A549 (cell line): ENCODE measurements around the gene MAGEF1. TPM values are rescaled to one million over a fixed set of nuclear protein-coding genes. Genes with fewer than 3 reads are reported as not detected.

Source experiments
- ATAC-seq, 2 experiments: fragments of 200-7000 bp in 1 of 2; fragments of >200 bp in 1 of 2; cut with Nextera tagmentation in 1 of 2; cut with Tn5 transposase in 1 of 2; 3 replicates each; pipeline versions ENCODE4 v1.8.0 to v1.9.1; 2018 to 2020; ENCODE audit warnings: mild to moderate bottlenecking in 1 of 2, moderate library complexity in 1 of 2
- CTCF ChIA-PET: fragments of 300-600 bp; sonication (Branson Sonifier 250); formaldehyde crosslinking; extraction: SDS; loops from one replicate; lab custom pipeline; 2021; ENCODE audit warnings: antibody characterized with exemption, inconsistent platforms; lab: Yijun Ruan, JAX
- POLR2A ChIA-PET: fragments of 350-600 bp; formaldehyde crosslinking; extraction: SDS; loops from one replicate; lab custom pipeline; 2021; ENCODE audit warnings: antibody characterized with exemption, inconsistent platforms; lab: Yijun Ruan, JAX
- DNase-seq, 2 experiments: peaks; one replicate each; pipeline versions ENCODE4 v3.0.0 to v3.0.0-alpha.2; 2011 to 2016; ENCODE audit warnings: low read depth in 1 of 2, low spot score in 1 of 2
- FAIRE-seq: peaks from 2 replicates; lab custom pipeline; 2011; peaks lifted over from hg19 to GRCh38; lab: Jason Lieb, UNC
- H3K27ac ChIP-seq, 2 experiments: fragments of >200 bp; sonication (Bioruptor Twin); formaldehyde crosslinking; 3 replicates each; pipeline ENCODE4 v1.5.1; 2016 to 2017
- H3K4me1 ChIP-seq: fragments of >200 bp; sonication (Bioruptor Twin); formaldehyde crosslinking; 3 replicates; pipeline ENCODE4 v1.6.1; 2016
- H3K4me2 ChIP-seq: fragments of >200 bp; sonication (Bioruptor Twin); formaldehyde crosslinking; 3 replicates; pipeline ENCODE4 v1.6.1; 2016
- H3K4me3 ChIP-seq: fragments of >200 bp; sonication (Bioruptor Twin); formaldehyde crosslinking; 3 replicates; pipeline ENCODE4 v1.5.1; 2016
- H3K9me3 ChIP-seq: fragments of >200 bp; sonication (Bioruptor Twin); formaldehyde crosslinking; 3 replicates; pipeline ENCODE4 v1.6.1; 2016
- CEBPB ChIP-seq, 2 experiments: fragments of >200 bp in 1 of 2; sonication (Bioruptor Twin) in 1 of 2; formaldehyde crosslinking in 1 of 2; IDR thresholded peaks; 2 replicates each; pipeline ENCODE4 v1.6.1; 2012 to 2016
- CHD4 ChIP-seq: fragments of 200-600 bp; sonication (generic); IDR thresholded peaks from 2 replicates; pipeline ENCODE4 v1.6.1; 2016; ENCODE audit warnings: antibody characterized with exemption, mild to moderate bottlenecking, borderline replicate concordance
- EP300 ChIP-seq, 2 experiments: fragments of >200 bp; sonication (Bioruptor Twin); formaldehyde crosslinking; IDR thresholded peaks; 2 replicates in 1 of 2; 3 replicates in 1 of 2; pipeline ENCODE4 v1.6.1; 2016 to 2017
- ESRRA ChIP-seq: fragments of 150-350 bp; IDR thresholded peaks from 2 replicates; pipeline ENCODE4 v1.6.1; 2014; ENCODE audit warnings: mild to moderate bottlenecking, low read length, borderline replicate concordance
- HDAC2 ChIP-seq: fragments of 200-600 bp; sonication (generic); IDR thresholded peaks from 2 replicates; pipeline ENCODE4 v1.6.1; 2016
- HEYL ChIP-seq: fragments of 250-450 bp; sonication (Bioruptor Pico); IDR thresholded peaks from 2 replicates; pipeline ENCODE4 v1.8.0; 2021; ENCODE audit warnings: mild to moderate bottlenecking, moderate library complexity
- HOXA7 ChIP-seq: fragments of 250-450 bp; sonication (Bioruptor Pico); IDR thresholded peaks from 2 replicates; pipeline ENCODE4 v1.5.0; 2020; ENCODE audit warnings: mild to moderate bottlenecking, moderate library complexity
- KDM1A ChIP-seq: fragments of 200-600 bp; sonication (generic); IDR thresholded peaks from 2 replicates; pipeline ENCODE4 v1.6.1; 2016; ENCODE audit warnings: low read depth, mild to moderate bottlenecking
- KDM5A ChIP-seq: fragments of 200-600 bp; sonication (generic); IDR thresholded peaks from 2 replicates; pipeline ENCODE4 v1.6.1; 2016; ENCODE audit warnings: antibody characterized with exemption, mild to moderate bottlenecking
- NFE2L2 ChIP-seq: fragments of 150-350 bp; conservative IDR thresholded peaks from 2 replicates; pipeline ENCODE4 v1.6.1; 2014; ENCODE audit warnings: low read length
- NPAS2 ChIP-seq: fragments of 250-450 bp; sonication (Bioruptor Pico); IDR thresholded peaks from 2 replicates; pipeline ENCODE4 v1.8.0; 2022; ENCODE audit warnings: mild to moderate bottlenecking, moderate library complexity, borderline replicate concordance
- NR3C1 ChIP-seq: fragments of >200 bp; sonication (Bioruptor Twin); formaldehyde crosslinking; IDR thresholded peaks from 3 replicates; pipeline ENCODE4 v1.6.1; 2017
- POLR2AphosphoS2 ChIP-seq: conservative IDR thresholded peaks from 2 replicates; pipeline ENCODE4 v1.6.1; 2012; ENCODE audit warnings: low read length, improper control_type of control experiment, inconsistent platforms
- RCOR1 ChIP-seq: fragments of 150-350 bp; IDR thresholded peaks from 2 replicates; pipeline ENCODE4 v1.6.1; 2014; ENCODE audit warnings: antibody characterized with exemption, low read length, low read depth
- RFX5 ChIP-seq: fragments of 450-650 bp; IDR thresholded peaks from 2 replicates; pipeline ENCODE4 v1.7.1; 2014; ENCODE audit warnings: antibody characterized with exemption, mild to moderate bottlenecking, moderate library complexity
- ZC3H11A ChIP-seq: fragments of 450-650 bp; IDR thresholded peaks from 2 replicates; pipeline ENCODE4 v1.6.1; 2014; ENCODE audit warnings: antibody characterized with exemption, mild to moderate bottlenecking
- ZFP36 ChIP-seq: fragments of 450-650 bp; IDR thresholded peaks from 2 replicates; pipeline ENCODE4 v1.6.1; 2014; ENCODE audit warnings: borderline replicate concordance; ENCODE audit not compliant: partially characterized antibody
- ZNF302 ChIP-seq: fragments of 250-450 bp; sonication (Bioruptor Pico); IDR thresholded peaks from 2 replicates; pipeline ENCODE4 v1.9.0; 2021; ENCODE audit warnings: inconsistent platforms, mild to moderate bottlenecking, moderate library complexity
- ZSCAN20 ChIP-seq: fragments of 250-450 bp; sonication (Bioruptor Pico); IDR thresholded peaks from 2 replicates; pipeline ENCODE4 v1.8.0; 2022; ENCODE audit warnings: mild to moderate bottlenecking, moderate library complexity
- WGBS: methylation state at CpG from one replicate; pipeline ENCODE4 v1.1.6; 2017; ENCODE audit errors: missing lambda C conversion rate; 5-methylcytosine and 5-hydroxymethylcytosine counted together
- polyA plus RNA-seq, 4 experiments: library from polyadenylated mRNA; depleted of rRNA in 3 of 4; stranded (reverse); fragments of >200 nt; fragmentation: RNase III in 1 of 4; extraction: RNeasy Plus Mini Kit Qiagen cat#74134 plus additional on column Dnase treatment in 1 of 4; gene quantifications; 2 replicates in 3 of 4; 3 replicates in 1 of 4; pipeline ENCODE4 v1.2.3, GENCODE V29; 2011 to 2017
- TF ChIP-seq, protein P1 (sequence below): IDR thresholded peaks from 2 replicates; pipeline ENCODE4 v1.6.1; 2012; ENCODE audit warnings: low read depth, borderline replicate concordance
- TF ChIP-seq, protein P2 (sequence below): fragments of >200 bp; sonication (Bioruptor Twin); formaldehyde crosslinking; IDR thresholded peaks from 3 replicates; pipeline ENCODE4 v1.6.1; 2016
- TF ChIP-seq, protein P3 (sequence below): fragments of 150-350 bp; IDR thresholded peaks from 2 replicates; pipeline ENCODE4 v1.6.1; 2014; ENCODE audit warnings: low read depth, mild to moderate bottlenecking, low read length
- TF ChIP-seq, protein P4 (sequence below): fragments of >200 bp; sonication (Bioruptor Twin); formaldehyde crosslinking; IDR thresholded peaks from 2 replicates; pipeline ENCODE4 v1.6.1; 2016

The MAGEF1 gene
- polyA plus RNA-seq, 2 of the 4 experiments (the other 2 are of a cell fraction) = 19.6 to 30.8 TPM

DNA sequence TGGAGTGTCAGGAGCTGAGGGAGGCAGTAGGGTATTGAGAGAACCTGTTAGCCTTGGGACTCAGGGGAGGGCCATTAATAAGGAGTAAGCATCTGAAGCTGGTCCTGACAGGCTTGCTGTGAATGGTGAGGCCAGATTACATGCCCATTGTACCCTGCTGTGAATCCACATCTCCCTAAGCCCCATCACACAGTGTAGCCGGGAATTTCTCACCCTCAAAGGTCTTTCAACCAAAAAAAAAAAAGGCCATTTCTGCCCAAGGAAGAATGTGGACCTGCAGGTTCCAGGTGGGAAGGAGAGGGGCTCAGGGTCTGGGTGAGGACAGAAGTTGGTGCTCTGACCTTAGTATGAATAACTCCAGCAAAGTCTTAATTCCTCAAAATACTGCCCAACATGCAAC, 37.2 kb downstream of the MAGEF1 start:
- TF ChIP-seq, protein P1, sequence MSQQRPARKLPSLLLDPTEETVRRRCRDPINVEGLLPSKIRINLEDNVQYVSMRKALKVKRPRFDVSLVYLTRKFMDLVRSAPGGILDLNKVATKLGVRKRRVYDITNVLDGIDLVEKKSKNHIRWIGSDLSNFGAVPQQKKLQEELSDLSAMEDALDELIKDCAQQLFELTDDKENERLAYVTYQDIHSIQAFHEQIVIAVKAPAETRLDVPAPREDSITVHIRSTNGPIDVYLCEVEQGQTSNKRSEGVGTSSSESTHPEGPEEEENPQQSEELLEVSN = no peak
- TF ChIP-seq, protein P2, sequence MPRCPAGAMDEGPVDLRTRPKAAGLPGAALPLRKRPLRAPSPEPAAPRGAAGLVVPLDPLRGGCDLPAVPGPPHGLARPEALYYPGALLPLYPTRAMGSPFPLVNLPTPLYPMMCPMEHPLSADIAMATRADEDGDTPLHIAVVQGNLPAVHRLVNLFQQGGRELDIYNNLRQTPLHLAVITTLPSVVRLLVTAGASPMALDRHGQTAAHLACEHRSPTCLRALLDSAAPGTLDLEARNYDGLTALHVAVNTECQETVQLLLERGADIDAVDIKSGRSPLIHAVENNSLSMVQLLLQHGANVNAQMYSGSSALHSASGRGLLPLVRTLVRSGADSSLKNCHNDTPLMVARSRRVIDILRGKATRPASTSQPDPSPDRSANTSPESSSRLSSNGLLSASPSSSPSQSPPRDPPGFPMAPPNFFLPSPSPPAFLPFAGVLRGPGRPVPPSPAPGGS = no peak
- no peak for TF ChIP-seq HEYL (CRISPR knock-in tag)
- TF ChIP-seq ZNF302 (CRISPR knock-in tag) = no peak
- no peak overlapping the region for H3K27ac ChIP-seq
- H3K4me1 ChIP-seq = no peaks in the 10 kb centered on the region
- H3K4me2 ChIP-seq = no peak overlapping the region
- H3K4me3 ChIP-seq = no peak overlapping the region
- ChIA-PET POLR2A (no interaction called here), CTCF (interaction anchor here (1.6 kb wide), 1 partner anchor 53 kb away, joined by 4 read pairs; no protein-coding TSS in a partner anchor)
- FAIRE-seq = no peak
- DNase-seq = no peak
- H3K9me3 ChIP-seq = no peaks in the 10 kb centered on the region
- 73% methylated on average over 1 of the region's 1 CpG for WGBS
- ATAC-seq = no peak

DNA sequence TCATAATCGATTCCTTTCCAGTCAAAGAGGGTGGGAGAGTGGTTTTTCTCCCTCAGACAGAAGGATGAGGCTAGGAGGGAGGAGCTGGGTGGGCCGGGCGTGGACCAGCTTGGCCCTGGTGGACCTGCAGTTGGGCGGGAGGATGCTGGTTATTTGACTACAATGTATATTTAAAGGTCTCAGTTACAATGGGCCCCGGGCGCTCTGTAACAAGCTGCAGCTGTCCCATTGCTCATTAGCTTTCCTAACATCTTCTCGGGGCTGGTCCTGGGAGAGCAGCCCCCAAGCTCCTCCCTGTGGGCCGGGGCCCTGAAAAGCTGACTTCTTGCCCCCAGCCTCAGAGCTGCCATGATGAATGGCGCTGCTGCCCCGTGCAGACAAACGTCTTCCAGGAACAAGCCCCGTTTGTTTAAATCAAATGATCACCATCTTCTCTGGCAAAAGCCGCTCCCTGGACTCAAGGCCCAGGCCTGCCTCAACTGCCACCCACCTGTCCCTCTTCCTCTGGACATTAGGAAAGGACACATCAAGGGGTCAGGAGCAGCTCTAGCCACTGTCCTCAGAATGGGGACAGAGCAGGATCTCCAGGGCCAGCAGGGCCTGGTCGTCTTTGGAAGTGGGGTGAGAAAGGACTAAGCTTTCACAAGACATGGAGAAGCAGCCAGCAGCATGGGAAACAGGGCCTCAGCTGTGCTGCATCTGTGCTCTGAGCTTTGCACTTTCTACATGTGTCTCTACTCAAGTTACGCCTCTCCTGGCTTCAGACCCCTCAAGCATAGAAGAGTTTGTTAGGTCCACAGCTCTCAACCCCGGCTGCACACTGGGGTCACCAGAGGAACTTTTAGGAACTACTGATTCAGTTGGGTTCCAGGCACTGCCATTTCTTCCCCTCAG, 38.6 kb downstream of the MAGEF1 start:
- H3K9me3 ChIP-seq = no peaks in the 10 kb centered on the region
- WGBS = 51% methylated on average over 14 of the region's 16 CpGs
- H3K4me3 ChIP-seq = no peak overlapping the region
- FAIRE-seq (no peak), DNase-seq (no peak), ATAC-seq (no peak)
- no peak overlapping the region for H3K27ac ChIP-seq
- H3K4me1 ChIP-seq = no peaks in the 10 kb centered on the region
- ChIA-PET CTCF (interaction anchor here (1.1 to 1.6 kb wide), 2 partner anchors 54 to 77 kb away, joined by 3 to 4 read pairs; no protein-coding TSS in a partner anchor), POLR2A (no interaction called here)
- no peak for TF ChIP-seq KDM5A
- TF ChIP-seq EP300 (IDR thresholded peaks at IDR 0.05) = no peak
- TF ChIP-seq CHD4 = no peak
- no peak for TF ChIP-seq ZFP36
- TF ChIP-seq, protein P3, sequence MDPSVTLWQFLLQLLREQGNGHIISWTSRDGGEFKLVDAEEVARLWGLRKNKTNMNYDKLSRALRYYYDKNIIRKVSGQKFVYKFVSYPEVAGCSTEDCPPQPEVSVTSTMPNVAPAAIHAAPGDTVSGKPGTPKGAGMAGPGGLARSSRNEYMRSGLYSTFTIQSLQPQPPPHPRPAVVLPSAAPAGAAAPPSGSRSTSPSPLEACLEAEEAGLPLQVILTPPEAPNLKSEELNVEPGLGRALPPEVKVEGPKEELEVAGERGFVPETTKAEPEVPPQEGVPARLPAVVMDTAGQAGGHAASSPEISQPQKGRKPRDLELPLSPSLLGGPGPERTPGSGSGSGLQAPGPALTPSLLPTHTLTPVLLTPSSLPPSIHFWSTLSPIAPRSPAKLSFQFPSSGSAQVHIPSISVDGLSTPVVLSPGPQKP = no peak
- TF ChIP-seq HDAC2 = no peak
- no peak for TF ChIP-seq RCOR1
- TF ChIP-seq, protein P1 = no peak
- no peak for TF ChIP-seq ZC3H11A
- no peak for TF ChIP-seq RFX5
- no peak for TF ChIP-seq HEYL (CRISPR knock-in tag)
- TF ChIP-seq NFE2L2 = no peak
- TF ChIP-seq ESRRA = no peak
- H3K4me2 ChIP-seq = no peak overlapping the region

DNA sequence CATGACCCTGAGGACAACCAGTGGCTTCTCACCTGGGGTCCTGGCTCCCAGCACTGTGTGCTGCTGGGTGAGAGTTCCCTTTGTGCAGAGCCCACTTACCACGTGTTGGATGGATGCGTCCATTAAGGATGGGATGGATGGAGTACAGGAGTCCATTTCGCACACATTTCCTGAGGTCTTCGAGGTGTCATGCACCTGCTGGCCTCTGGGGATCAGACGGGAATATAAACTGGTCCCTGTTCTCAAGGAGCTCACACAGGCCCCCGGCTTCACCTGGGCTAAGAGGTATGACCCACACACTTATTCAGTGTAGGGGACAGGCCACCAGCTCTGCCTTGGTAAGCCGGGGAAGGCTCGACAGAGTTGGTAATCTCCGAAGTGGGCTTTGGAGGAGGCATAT, 39.5 kb downstream of the MAGEF1 start:
- TF ChIP-seq, protein P4, sequence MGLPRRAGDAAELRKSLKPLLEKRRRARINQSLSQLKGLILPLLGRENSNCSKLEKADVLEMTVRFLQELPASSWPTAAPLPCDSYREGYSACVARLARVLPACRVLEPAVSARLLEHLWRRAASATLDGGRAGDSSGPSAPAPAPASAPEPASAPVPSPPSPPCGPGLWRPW = no peak
- TF ChIP-seq POLR2AphosphoS2 (no peak), NPAS2 (CRISPR knock-in tag) (no peak), HOXA7 (no peak), KDM1A (no peak), NR3C1 (no peak), ZSCAN20 (CRISPR knock-in tag) (no peak), CEBPB (IDR thresholded peaks at IDR 0.05) (no peak)
- DNase-seq = no peak
- H3K9me3 ChIP-seq = no peaks in the 10 kb centered on the region
- no peak overlapping the region for H3K27ac ChIP-seq
- ChIA-PET CTCF (interaction anchor here (1.1 kb wide), 1 partner anchor 78 kb away, joined by 3 read pairs; no protein-coding TSS in a partner anchor), POLR2A (no interaction called here)
- no peak overlapping the region for H3K4me2 ChIP-seq
- WGBS = 53% methylated on average over 5 of the region's 9 CpGs
- FAIRE-seq = no peak
- ATAC-seq = peak in 1 of 2 experiments; percentile 45; a peak in 2 of 6 replicates
- H3K4me1 ChIP-seq = no peaks in the 10 kb centered on the region
- H3K4me3 ChIP-seq = no peak overlapping the region
